PC-9 (cell line): Measurements from ENCODE around the gene HEPACAM.

ENCODE experiments used
- CTCF ChIP-seq: fragments of 200-600 bp; sonication (generic); conservative IDR thresholded peaks from 2 replicates; pipeline ENCODE4 v1.6.1; 2017; ENCODE audit warnings: mixed run types, antibody characterized with exemption, mild to moderate bottlenecking, moderate library complexity
- EZH2 ChIP-seq: fragments of 200-600 bp; sonication (generic); IDR thresholded peaks from 2 replicates; pipeline ENCODE4 v1.8.0; 2017; ENCODE audit warnings: antibody characterized with exemption, low read depth

GRCh38 chr11:124872741-124873140, 63.1 kb downstream of the HEPACAM start:
- TF ChIP-seq CTCF: no peak
- TF ChIP-seq EZH2: no peak
